Mammary epithelial cell (primary cell): Measurements from ENCODE around the gene LANCL2.

ENCODE experiments used
- CTCF ChIP-seq, 2 donors: IDR thresholded peaks in 1 of 2; conservative IDR thresholded peaks in 1 of 2; 2 replicates each; pipeline ENCODE4 v1.5.1; 2011 to 2012; ENCODE audit warnings: inconsistent platforms in 2 of 2, low read length in 2 of 2, mild to moderate bottlenecking in 2 of 2, control low read depth in 1 of 2, low read depth in 1 of 2; ENCODE audit not compliant: insufficient read depth in 1 of 2; ENCODE audit errors: extremely low read depth in 1 of 2
- EZH2 ChIP-seq: IDR thresholded peaks from 2 replicates; pipeline ENCODE4 v1.6.1; 2012; ENCODE audit warnings: low read length, inconsistent platforms, borderline replicate concordance

GRCh38 chr7:55363386-55364170 is 1.6 kb upstream of the LANCL2 start:
- no peak for TF ChIP-seq CTCF (conservative IDR thresholded peaks at IDR 0.05 in 1 of 2, IDR thresholded peaks at IDR 0.05 in 1 of 2; ENCODE audit: extremely low read depth in 1 of 2, insufficient read depth in 1 of 2, low read depth in 1 of 2, low read length in 2 of 2)
- no peak for TF ChIP-seq EZH2
